T-cell (primary cell): Measurements from ENCODE around the gene PPARGC1A. TPM values are rescaled to one million over a fixed set of nuclear protein-coding genes. Genes with fewer than 3 reads are reported as not detected.

Source experiments
- ATAC-seq, 4 experiments: fragments of 200-7000 bp in 3 of 4; fragments of 150-1000 bp in 1 of 4; cut with Tn5 transposase; replicated peaks in 1 of 4; 1 replicate in 3 of 4; 2 replicates in 1 of 4; pipeline ENCODE4 v1.10.0; 2021; ENCODE audit warnings: moderate library complexity in 3 of 4, mild to moderate bottlenecking in 2 of 4, moderate number of reproducible peaks in 1 of 4
- CTCF ChIA-PET, 2 donors: fragments of 300-600 bp; sonication (Branson Sonifier 250); formaldehyde crosslinking; loops; one replicate each; lab custom pipeline; 2022; ENCODE audit warnings: antibody characterized with exemption in 2 of 2; lab: Charles Lee
- POLR2A ChIA-PET, 2 donors: fragments of 300-600 bp; sonication (Branson Sonifier 250); formaldehyde crosslinking; loops; one replicate each; lab custom pipeline; 2022; ENCODE audit warnings: antibody characterized with exemption in 2 of 2; lab: Charles Lee
- DNase-seq, 35 experiments: peaks; one replicate each; pipeline versions ENCODE4 v3.0.0 to v3.0.0-alpha.2; 2013 to 2023
- H3K27ac ChIP-seq: one replicate; pipeline ENCODE4 v1.5.1; 2013; ENCODE audit warnings: low read length
- H3K27me3 ChIP-seq, 2 experiments: replicated peaks in 1 of 2; 1 replicate in 1 of 2; 2 replicates in 1 of 2; pipeline versions ENCODE4 v1.6.1 to v1.7.0; 2013; ENCODE audit warnings: low read length in 1 of 2, mixed read lengths in 1 of 2; ENCODE audit not compliant: control insufficient read depth in 2 of 2, insufficient read depth in 2 of 2; ENCODE audit errors: extremely low read depth in 1 of 2
- H3K36me3 ChIP-seq, 2 donors: 1 replicate in 1 of 2; 2 replicates in 1 of 2; pipeline versions ENCODE4 v1.6.1 to v1.7.0; 2013; ENCODE audit warnings: low read length in 1 of 2; ENCODE audit not compliant: control insufficient read depth in 2 of 2, insufficient read depth in 1 of 2; ENCODE audit errors: extremely low read depth in 1 of 2
- H3K4me1 ChIP-seq, 2 experiments: 1 replicate in 1 of 2; 2 replicates in 1 of 2; pipeline versions ENCODE4 v1.6.1 to v1.7.0; 2013; ENCODE audit warnings: low read length in 2 of 2, mixed read lengths in 1 of 2; ENCODE audit not compliant: insufficient read depth in 2 of 2, control insufficient read depth in 1 of 2; ENCODE audit errors: extremely low read depth in 1 of 2
- H3K4me3 ChIP-seq, 2 donors: 1 replicate in 1 of 2; 2 replicates in 1 of 2; pipeline versions ENCODE4 v1.5.1 to v1.7.0; 2013; ENCODE audit warnings: mild to moderate bottlenecking in 2 of 2, low read length in 1 of 2, moderate library complexity in 1 of 2; ENCODE audit not compliant: control insufficient read depth in 1 of 2; ENCODE audit errors: extremely low read depth in 1 of 2
- H3K9me3 ChIP-seq: 2 replicates; pipeline ENCODE4 v1.7.0; 2013
- H3K27ac Mint-ChIP-seq, 2 donors: one replicate each; pipeline ENCODE4 v1.8.0; 2020 to 2021; ENCODE audit warnings: mild to moderate bottlenecking in 2 of 2, mixed read lengths in 2 of 2
- H3K27me3 Mint-ChIP-seq, 2 donors: one replicate each; pipeline ENCODE4 v1.8.0; 2021 to 2022; ENCODE audit warnings: mixed read lengths in 2 of 2
- H3K36me3 Mint-ChIP-seq: one replicate; pipeline ENCODE4 v1.8.0; 2021; ENCODE audit warnings: mixed read lengths
- H3K4me1 Mint-ChIP-seq, 3 donors: one replicate each; pipeline ENCODE4 v1.8.0; 2020 to 2022; ENCODE audit warnings: mixed read lengths in 3 of 3, mild to moderate bottlenecking in 1 of 3
- H3K4me3 Mint-ChIP-seq, 3 donors: one replicate each; pipeline ENCODE4 v1.8.0; 2020 to 2022; ENCODE audit warnings: mild to moderate bottlenecking in 3 of 3, mixed read lengths in 3 of 3, moderate library complexity in 3 of 3
- H3K9me3 Mint-ChIP-seq, 3 donors: one replicate each; pipeline ENCODE4 v1.8.0; 2020 to 2022; ENCODE audit warnings: mixed read lengths in 3 of 3
- WGBS: methylation state at CpG from one replicate; pipeline ENCODE4 v1.1.5; 2013; ENCODE audit warnings: missing lambda C conversion rate; ENCODE audit not compliant: insufficient coverage; 5-methylcytosine and 5-hydroxymethylcytosine counted together
- total RNA-seq, 35 experiments: library from RNA in 6 of 35; stranded (reverse) in 6 of 35; fragments of 120-200 nt in 1 of 35; gene quantifications; one replicate each; pipeline versions ENCODE4 v1.2.1 to v1.2.4 and lab custom pipeline; 2013 to 2026

Gene PPARGC1A
- total RNA-seq, 5 donors from 2014 or later (not counting 1 experiment from before 2014, with no cell fraction given) = not detected

DNA sequence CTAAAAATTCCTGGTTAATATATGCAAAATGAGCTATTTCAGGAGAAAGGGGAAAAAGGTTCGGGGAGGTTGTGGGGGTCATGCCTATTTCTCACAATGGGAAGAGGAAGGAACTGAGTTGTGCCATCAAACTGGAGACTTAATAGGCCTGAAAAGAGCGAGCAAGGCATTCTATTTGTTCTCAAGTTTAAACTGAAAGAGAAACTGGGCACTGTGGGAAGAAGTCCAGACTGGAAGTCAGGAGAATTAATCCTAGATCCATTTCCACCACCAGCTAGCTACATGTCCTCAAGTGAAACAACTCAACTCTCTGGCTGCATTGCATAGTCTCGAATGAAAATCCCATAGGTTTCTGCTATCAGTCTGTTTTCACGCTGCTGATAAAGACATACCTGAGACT lies 50.6 kb downstream of the PPARGC1A start:
- ChIA-PET POLR2A (no interaction called here), CTCF (no interaction called here)
- Mint-ChIP-seq H3K4me3 (no peak overlapping the region), H3K27me3 (no peaks in the 10 kb centered on the region), H3K9me3 (peaks cover 0 to 2% (median 0%) of the 10 kb centered on the region in 3 donors), H3K36me3 (no peaks in the 10 kb centered on the region), H3K27ac (no peak overlapping the region), H3K4me1 (no peaks in the 10 kb centered on the region)
- H3K4me1 ChIP-seq = no peaks in the 10 kb centered on the region
- 64% methylated on average over 3 of the region's 4 CpGs for WGBS
- H3K27ac ChIP-seq = no peak overlapping the region
- H3K27me3 ChIP-seq = no peaks in the 10 kb centered on the region
- no peak for ATAC-seq
- H3K4me3 ChIP-seq = no peak overlapping the region
- H3K9me3 ChIP-seq = no peaks in the 10 kb centered on the region
- DNase-seq = no peak
- no peaks in the 10 kb centered on the region for H3K36me3 ChIP-seq

DNA sequence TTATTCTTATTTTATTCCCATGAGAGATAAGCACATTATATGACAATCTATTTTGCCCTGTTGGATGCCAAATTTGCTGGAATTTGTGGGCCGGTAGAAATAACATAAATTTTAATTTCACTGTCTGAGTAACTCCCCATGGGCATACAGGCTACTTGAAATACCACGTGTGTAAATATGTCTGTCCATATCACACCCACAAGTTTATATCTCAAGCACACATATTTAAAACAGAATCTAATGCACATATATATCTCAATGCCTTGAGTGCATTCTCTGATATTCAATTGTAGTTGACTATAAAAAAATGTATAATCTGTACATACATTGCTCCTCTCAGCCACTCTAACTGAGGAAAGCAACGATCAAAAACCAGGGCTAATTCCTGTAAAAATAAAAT lies 51.2 kb downstream of the PPARGC1A start:
- ATAC-seq (no peak), DNase-seq (no peak)
- Mint-ChIP-seq H3K27ac (no peak overlapping the region), H3K27me3 (no peaks in the 10 kb centered on the region), H3K4me1 (no peaks in the 10 kb centered on the region), H3K9me3 (peaks cover 0 to 2% (median 0%) of the 10 kb centered on the region in 3 donors), H3K36me3 (no peaks in the 10 kb centered on the region), H3K4me3 (no peak overlapping the region)
- Histone ChIP-seq H3K36me3 (no peaks in the 10 kb centered on the region), H3K27me3 (no peaks in the 10 kb centered on the region), H3K4me3 (no peak overlapping the region), H3K27ac (no peak overlapping the region), H3K4me1 (no peaks in the 10 kb centered on the region), H3K9me3 (no peaks in the 10 kb centered on the region)
- WGBS = no CpG with 5 or more reads among the region's 3 CpGs
- POLR2A ChIA-PET = no interaction called here
- CTCF ChIA-PET = no interaction called here

DNA sequence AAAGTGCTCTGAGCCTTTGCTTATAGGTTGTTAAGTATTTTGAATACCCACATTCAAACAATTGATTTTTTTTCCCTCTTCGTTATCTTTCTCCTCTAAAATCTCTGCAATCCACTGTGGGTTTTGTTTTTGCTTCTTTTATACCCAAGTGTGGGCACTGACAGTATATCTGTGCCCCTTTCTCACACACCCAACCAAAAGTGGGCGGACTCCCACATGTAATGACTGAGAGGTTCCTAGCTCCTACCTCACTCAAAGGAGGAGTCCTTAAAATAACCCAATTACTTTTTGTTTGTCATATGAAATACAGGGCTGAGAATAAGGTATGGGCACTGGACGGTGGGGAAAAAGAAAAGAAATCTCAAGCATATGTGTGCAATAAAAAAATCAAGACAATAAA lies 51.7 kb downstream of the PPARGC1A start:
- DNase-seq (no peak), ATAC-seq (no peak)
- Mint-ChIP-seq H3K27me3 (no peaks in the 10 kb centered on the region), H3K36me3 (no peaks in the 10 kb centered on the region), H3K27ac (no peak overlapping the region), H3K9me3 (peaks cover 0 to 2% (median 0%) of the 10 kb centered on the region in 3 donors), H3K4me3 (no peak overlapping the region), H3K4me1 (no peaks in the 10 kb centered on the region)
- no peaks in the 10 kb centered on the region for H3K4me1 ChIP-seq
- H3K36me3 ChIP-seq = no peaks in the 10 kb centered on the region
- no peaks in the 10 kb centered on the region for H3K9me3 ChIP-seq
- no peak overlapping the region for H3K27ac ChIP-seq
- POLR2A ChIA-PET = no interaction called here
- CTCF ChIA-PET = no interaction called here
- WGBS = no CpG with 5 or more reads among the region's 3 CpGs
- no peaks in the 10 kb centered on the region for H3K27me3 ChIP-seq
- H3K4me3 ChIP-seq = no peak overlapping the region

DNA sequence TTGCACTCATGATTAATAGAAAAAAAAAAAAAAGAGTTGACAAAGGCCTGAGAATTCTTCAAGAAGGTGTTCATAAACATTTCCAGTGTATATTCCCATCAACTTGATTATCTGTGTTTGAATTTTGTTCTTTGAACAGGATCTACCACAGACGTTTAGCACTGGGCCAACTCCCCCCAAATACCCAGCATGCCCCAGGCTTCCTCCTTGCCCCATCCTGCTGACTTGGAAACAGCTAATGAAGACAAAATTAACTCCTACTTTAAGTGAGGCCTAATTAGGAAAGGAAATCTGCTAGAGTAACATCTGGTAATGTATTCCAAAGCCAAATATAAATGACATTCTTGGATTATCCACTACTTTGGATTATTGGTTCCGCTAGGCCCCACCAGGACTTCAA lies 52.5 kb downstream of the PPARGC1A start:
- WGBS = no CpG with 5 or more reads among the region's 2 CpGs
- Histone ChIP-seq H3K4me3 (no peak overlapping the region), H3K27me3 (no peaks in the 10 kb centered on the region), H3K27ac (no peak overlapping the region), H3K36me3 (no peaks in the 10 kb centered on the region), H3K9me3 (no peaks in the 10 kb centered on the region), H3K4me1 (no peaks in the 10 kb centered on the region)
- CTCF ChIA-PET = no interaction called here
- no peak overlapping the region for H3K4me3 Mint-ChIP-seq
- H3K4me1 Mint-ChIP-seq = no peaks in the 10 kb centered on the region
- H3K9me3 Mint-ChIP-seq = peaks cover 0 to 2% (median 0%) of the 10 kb centered on the region in 3 donors
- no peaks in the 10 kb centered on the region for H3K27me3 Mint-ChIP-seq
- H3K36me3 Mint-ChIP-seq = no peaks in the 10 kb centered on the region
- POLR2A ChIA-PET = no interaction called here
- no peak overlapping the region for H3K27ac Mint-ChIP-seq
- no peak for DNase-seq
- ATAC-seq = no peak

DNA sequence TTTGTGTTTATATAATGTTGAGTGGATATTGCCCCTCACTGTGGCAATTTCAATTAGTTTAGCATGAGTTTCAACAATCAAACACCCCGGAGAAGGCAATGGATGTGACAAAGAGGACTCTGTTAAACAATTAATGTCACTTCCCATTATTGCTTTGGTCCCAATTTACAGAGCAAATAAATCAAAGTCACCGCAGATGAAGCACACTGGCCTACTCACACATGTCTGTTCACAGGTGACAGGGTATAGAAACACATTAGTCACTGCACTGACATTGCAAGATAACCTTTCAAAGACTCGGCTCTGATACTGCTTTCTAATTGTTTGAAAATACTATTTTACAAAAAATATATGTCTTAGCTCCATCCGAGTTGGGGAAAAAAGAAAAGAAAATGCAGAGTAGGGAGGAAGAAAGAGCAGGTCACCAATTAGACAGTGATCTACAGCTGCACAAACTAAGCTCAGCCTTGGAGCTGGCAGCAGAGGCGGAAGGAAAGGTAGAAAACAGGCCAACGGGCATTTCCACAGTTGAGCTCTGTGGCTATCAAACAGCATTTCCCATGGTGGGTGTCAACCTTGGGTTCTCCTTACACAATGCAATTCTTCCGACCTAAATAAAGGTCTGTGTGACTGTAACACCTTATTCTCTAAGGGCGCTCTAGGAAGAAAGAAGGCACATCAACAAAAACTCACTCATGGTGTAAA lies 53.9 kb downstream of the PPARGC1A start:
- Mint-ChIP-seq H3K36me3 (no peaks in the 10 kb centered on the region), H3K4me1 (no peaks in the 10 kb centered on the region), H3K4me3 (no peak overlapping the region), H3K27me3 (no peaks in the 10 kb centered on the region), H3K27ac (no peak overlapping the region), H3K9me3 (peaks cover 0 to 2% (median 0%) of the 10 kb centered on the region in 3 donors)
- no peaks in the 10 kb centered on the region for H3K9me3 ChIP-seq
- CTCF ChIA-PET = no interaction called here
- no peak for DNase-seq
- no peaks in the 10 kb centered on the region for H3K36me3 ChIP-seq
- no peak overlapping the region for H3K4me3 ChIP-seq
- POLR2A ChIA-PET = no interaction called here
- H3K27me3 ChIP-seq = no peaks in the 10 kb centered on the region
- H3K27ac ChIP-seq = no peak overlapping the region
- WGBS = 80% methylated on average over 5 of the region's 8 CpGs
- H3K4me1 ChIP-seq = no peaks in the 10 kb centered on the region
- ATAC-seq = no peak

DNA sequence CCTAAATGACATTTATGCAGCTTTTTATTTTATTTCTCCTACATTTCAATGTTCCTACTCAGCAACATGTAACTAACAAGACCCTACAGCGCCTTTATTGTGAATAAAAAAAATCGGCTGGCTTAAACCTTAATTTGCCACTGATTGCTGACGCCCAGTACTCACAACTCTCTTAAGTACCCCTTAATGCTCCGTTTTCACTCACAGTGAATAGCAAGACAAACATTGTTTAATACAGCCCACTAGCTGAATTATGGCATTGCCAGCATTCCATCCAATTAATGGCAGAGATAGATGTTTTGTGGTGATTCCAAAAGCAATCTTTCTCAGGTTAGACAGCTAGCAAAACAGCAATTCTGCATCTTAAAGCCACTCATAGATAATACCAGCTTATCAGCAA lies 61.1 kb downstream of the PPARGC1A start:
- Histone ChIP-seq H3K4me1 (no peaks in the 10 kb centered on the region), H3K27ac (no peak overlapping the region), H3K36me3 (no peaks in the 10 kb centered on the region), H3K9me3 (no peaks in the 10 kb centered on the region), H3K27me3 (no peaks in the 10 kb centered on the region), H3K4me3 (no peak overlapping the region)
- H3K27me3 Mint-ChIP-seq = no peaks in the 10 kb centered on the region
- no peak overlapping the region for H3K4me3 Mint-ChIP-seq
- ATAC-seq = no peak
- 83% methylated on average over 1 of the region's 4 CpGs for WGBS
- ChIA-PET CTCF (interaction anchor here in 1 of 2 donors (0.6 kb wide), 1 partner anchor 1644 kb away, joined by 3 read pairs; no protein-coding TSS in a partner anchor), POLR2A (no interaction called here)
- no peaks in the 10 kb centered on the region for H3K36me3 Mint-ChIP-seq
- H3K4me1 Mint-ChIP-seq = no peaks in the 10 kb centered on the region
- no peak overlapping the region for H3K27ac Mint-ChIP-seq
- no peak for DNase-seq
- peaks cover 0 to 3% (median 2%) of the 10 kb centered on the region in 3 donors for H3K9me3 Mint-ChIP-seq
